ENCODE data around the gene ZDHHC14. TPM values are rescaled to one million over a fixed set of nuclear protein-coding genes. Genes with fewer than 3 reads are reported as not detected.
"Not testable (repeated sequence)": the region's sequence is repeated elsewhere in the genome, so short reads cannot be mapped to it uniquely, and the experiment has no call there.

ZDHHC14 gene
- total RNA-seq, 1 donor: 7.9 TPM

DNA sequence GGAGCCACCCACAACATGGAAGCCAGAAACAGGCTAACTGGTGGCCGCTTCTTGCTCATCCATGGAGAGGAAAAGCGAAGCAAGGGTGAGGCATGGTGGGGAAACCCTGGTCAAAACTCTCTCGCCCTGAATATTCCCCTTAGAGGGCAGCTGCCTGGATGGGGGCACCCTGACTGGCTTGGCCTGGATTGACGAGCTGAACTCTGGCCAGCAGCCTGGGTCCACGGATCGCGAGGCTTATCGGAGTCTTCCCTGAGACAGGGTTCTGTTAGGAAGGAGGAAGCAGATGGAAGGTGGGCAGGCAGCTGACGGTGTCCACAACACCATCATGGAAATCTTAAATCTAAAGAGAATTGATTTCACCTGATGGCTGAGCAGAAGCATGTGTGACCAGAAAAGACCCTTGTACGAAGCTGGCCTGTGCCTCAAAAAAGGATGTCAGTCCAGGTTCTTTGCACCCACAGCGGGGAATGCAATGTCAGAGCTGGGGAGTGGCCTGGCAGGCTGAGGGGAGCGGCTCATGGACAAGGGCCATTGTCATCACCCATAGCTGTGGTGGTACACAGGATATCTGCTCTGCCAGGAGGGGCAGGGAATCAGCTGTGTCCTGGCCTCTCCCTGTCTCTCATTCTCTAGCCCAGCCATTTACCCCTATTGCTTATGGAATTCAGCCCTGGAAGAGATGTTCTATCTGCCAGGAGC lies 332.6 kb downstream of the ZDHHC14 start:
- H3K4me3 ChIP-seq (ENCODE audit: low read depth, low read length): no peak overlapping the region
- DNase-seq (ENCODE audit: low read depth): no peak
- TF ChIP-seq, protein P1, sequence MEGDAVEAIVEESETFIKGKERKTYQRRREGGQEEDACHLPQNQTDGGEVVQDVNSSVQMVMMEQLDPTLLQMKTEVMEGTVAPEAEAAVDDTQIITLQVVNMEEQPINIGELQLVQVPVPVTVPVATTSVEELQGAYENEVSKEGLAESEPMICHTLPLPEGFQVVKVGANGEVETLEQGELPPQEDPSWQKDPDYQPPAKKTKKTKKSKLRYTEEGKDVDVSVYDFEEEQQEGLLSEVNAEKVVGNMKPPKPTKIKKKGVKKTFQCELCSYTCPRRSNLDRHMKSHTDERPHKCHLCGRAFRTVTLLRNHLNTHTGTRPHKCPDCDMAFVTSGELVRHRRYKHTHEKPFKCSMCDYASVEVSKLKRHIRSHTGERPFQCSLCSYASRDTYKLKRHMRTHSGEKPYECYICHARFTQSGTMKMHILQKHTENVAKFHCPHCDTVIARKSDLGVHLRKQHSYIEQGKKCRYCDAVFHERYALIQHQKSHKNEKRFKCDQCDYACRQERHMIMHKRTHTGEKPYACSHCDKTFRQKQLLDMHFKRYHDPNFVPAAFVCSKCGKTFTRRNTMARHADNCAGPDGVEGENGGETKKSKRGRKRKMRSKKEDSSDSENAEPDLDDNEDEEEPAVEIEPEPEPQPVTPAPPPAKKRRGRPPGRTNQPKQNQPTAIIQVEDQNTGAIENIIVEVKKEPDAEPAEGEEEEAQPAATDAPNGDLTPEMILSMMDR (IDR thresholded peaks at IDR 0.05; ENCODE audit: insufficient read depth, low read length): no peak

DNA sequence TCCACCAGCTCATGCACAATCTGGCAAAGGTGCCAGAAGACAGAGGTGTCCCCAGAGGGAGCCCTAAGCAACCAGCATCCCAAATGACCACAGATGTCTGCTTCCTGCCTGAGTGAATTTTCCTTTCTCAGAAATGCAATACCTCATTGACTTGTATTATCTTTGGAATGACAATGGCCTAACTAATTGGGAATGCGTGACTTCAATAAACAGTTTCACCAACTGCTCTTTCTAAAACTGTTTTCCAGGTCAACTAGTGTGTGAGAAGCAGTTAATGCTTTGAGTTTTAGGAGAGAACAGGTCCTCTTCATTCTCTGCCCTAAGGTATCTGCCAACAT lies 333.1 kb downstream of the ZDHHC14 start:
- TF ChIP-seq, protein P1 (IDR thresholded peaks at IDR 0.05; ENCODE audit: insufficient read depth, low read length): no peak
- H3K4me3 ChIP-seq (ENCODE audit: low read depth, low read length): no peak overlapping the region
- peak; percentile 72 for DNase-seq (ENCODE audit: low read depth)

DNA sequence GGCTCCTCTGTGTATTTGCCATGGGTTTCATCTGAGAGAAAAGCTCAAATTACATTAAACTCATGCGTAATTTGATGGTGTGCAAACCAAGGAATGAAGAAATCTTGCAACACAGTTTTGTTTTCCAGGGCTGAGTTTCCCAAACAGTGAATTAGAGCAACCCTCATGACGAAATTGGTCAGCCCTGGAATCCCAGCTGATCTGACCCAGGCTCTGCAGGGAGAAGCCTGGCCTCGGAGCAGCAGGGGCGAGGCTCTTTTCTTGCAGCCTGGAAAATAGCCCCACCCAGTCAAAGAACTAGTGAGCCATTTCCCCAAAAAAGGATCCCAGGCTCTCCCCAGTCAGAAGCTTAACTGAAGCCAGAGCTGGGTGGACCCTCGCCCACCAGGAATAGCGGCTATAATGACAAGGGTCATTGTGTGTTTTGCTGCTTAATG lies 334.8 kb downstream of the ZDHHC14 start:
- TF ChIP-seq, protein P1 (IDR thresholded peaks at IDR 0.05; ENCODE audit: insufficient read depth, low read length): no peak
- peak; percentile 99 for DNase-seq (ENCODE audit: low read depth)
- no peak overlapping the region for H3K4me3 ChIP-seq (ENCODE audit: low read depth, low read length)

DNA sequence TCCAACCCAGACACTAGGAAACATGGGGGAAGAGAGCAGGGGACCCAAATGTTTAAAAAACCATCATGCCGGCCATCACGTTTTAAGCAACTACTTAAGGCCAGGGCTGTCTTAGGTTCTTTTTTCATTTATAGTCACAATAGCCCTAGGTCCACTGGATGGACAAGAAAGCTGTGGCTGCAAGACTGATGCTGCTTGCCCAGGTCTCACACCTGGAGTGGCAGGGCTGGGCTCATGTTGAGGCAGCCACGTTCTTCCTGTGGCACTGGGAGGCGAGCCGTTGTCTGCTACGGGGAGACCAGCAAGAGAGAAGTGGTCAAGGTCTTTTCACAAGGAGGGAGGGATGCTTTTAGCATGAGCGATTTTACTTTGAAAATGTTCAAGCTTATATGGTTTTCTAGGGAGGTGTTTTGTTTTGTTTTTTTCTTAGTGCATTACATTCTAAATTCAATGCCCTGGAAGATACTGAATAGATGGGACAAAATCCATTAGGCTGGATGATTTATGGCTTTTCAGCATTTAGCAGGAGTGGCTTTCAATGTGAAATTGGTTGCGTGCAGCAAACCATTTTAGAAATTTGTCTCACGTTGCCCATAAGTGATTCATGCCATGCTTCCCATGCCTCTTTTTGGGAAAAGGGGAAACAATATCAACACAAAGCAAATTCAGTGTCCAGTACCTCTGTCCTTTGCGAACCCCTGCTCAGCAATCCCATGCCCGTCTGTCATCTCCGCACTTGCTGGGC lies 335.4 kb downstream of the ZDHHC14 start:
- DNase-seq (ENCODE audit: low read depth): peak; percentile 59
- TF ChIP-seq, protein P1 (IDR thresholded peaks at IDR 0.05; ENCODE audit: insufficient read depth, low read length): no peak

DNA sequence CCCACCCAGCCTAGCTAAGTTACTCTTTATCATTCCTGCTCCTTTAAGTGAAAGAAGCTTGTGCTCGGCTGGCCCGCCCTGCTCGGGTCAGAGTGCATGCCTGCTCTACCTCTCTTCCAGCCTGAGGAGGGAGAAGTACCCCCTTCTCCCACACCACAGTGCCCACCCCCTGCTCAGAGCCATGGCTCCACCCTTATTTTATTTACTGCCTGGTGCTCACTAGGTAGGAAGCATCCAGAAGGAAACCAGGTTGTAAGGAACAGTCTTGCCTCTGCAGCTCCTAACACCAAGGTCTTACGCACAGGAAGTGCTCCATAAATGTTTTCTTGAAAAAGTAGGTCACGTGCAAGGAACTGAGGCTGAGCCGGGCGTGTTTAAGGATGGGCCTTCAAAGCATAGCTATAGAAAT lies 336.4 kb downstream of the ZDHHC14 start:
- TF ChIP-seq, protein P1 (IDR thresholded peaks at IDR 0.05; ENCODE audit: insufficient read depth, low read length): no peak
- H3K4me3 ChIP-seq (ENCODE audit: low read depth, low read length): no peak overlapping the region
- no peak for DNase-seq (ENCODE audit: low read depth)

More for the DNA sequence above, 335.4 kb downstream of the ZDHHC14 start:
- H3K4me3 ChIP-seq (ENCODE audit: low read depth, low read length): peak overlapping the region; percentile 22

DNA sequence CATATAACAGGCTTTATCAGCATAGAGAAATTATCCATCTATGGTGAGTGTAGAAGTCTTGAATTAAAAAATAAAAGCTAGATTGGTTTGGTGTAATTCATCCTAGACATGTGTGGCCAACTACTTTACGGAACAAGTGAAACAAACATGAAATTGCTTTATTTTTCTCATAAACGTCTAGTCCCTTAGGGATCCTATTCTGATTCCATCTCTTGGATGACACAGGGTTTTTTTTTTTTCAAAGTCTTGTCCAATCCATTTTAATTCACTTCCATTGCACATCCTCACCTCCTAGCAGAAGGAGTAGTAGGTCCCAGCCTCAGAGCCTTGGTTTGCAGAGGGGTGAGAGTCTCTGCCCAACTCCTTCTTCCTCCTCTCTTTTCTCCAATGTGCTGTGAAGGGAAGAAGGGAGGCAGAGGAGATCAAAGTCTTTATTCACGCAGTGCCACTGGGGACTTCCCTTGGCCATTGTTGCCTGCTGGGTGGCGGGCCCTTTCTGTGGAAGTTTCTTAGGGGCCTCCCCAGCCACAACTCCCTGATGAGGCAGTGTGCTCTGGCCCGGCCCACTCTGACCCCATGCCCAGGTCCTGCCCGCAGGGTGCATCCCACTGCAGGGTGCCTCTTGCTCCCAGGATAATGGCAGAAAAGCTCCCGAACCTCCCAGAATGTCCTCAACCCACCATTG lies 337.7 kb downstream of the ZDHHC14 start:
- TF ChIP-seq, protein P1 (IDR thresholded peaks at IDR 0.05; ENCODE audit: insufficient read depth, low read length): no peak
- DNase-seq (ENCODE audit: low read depth): no peak
- H3K4me3 ChIP-seq (ENCODE audit: low read depth, low read length): no peak overlapping the region

DNA sequence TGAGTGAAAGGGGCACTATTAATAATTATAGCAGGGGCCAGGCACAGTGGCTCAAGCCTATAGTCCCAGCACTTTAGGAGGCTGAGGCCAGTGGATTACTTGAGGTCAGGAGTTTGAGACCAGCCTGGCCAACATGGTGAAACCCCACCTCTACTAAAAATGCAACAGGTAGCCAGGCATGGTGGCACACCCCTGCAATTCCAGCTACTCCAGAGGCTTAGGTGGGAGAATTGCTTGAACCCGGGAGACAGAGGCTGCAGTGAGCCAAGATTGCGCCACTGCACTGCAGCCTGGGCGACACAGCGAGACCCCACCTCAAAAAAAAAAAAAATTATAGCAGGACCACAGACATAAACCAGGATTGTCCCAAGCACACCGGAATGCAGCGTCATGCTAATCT lies 340.0 kb downstream of the ZDHHC14 start:
- H3K4me3 ChIP-seq (ENCODE audit: low read depth, low read length); DNase-seq (ENCODE audit: low read depth): not testable (repeated sequence)
